GM19238 (cell line): ENCODE data around the gene MTHFD1.

Experiments used
- DNase-seq: peaks from one replicate; pipeline ENCODE4 v3.0.0; 2011; ENCODE audit warnings: low spot score; ENCODE audit not compliant: insufficient read length

The MTHFD1 gene

DNA sequence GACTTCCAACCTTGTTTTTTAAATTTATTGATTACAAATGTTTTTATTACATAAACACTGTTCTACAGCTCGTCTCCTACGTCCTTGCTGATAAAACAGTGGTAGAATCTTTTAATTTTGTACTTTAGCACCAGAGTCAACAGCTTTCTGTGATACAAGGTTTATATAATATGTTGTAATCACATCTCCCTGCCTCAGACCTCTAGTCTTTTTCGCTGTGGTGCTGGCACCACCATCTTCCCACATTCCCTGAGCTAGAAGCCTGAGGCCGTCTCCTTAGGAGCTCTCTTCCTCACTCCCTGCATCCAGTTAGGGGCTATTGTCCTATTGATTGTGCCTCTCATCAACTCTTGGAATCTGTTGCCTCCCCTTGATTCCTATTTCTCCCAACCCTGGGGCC, 17.1 kb downstream of the MTHFD1 start:
- DNase-seq = no peak

DNA sequence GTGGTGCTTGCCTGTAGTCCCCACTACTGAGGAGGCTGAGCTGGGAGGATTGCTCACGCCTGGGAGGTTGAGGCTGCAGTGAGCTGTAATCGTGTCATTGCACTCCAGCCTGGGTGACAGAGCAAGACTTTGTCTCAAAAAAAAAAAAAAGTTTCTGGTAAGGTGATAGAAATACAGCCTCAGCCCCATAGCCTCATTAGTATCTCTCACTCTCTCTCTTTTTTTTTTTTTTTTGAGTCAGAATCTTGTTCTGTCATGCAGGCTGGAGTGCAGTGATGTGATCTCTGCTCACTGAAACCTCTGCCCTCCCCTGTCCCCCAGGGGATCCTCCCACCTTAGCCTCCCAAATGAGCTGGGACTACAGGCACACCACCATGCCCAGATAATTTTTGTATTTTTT, 19.2 kb downstream of the MTHFD1 start:
- no peak for DNase-seq

DNA sequence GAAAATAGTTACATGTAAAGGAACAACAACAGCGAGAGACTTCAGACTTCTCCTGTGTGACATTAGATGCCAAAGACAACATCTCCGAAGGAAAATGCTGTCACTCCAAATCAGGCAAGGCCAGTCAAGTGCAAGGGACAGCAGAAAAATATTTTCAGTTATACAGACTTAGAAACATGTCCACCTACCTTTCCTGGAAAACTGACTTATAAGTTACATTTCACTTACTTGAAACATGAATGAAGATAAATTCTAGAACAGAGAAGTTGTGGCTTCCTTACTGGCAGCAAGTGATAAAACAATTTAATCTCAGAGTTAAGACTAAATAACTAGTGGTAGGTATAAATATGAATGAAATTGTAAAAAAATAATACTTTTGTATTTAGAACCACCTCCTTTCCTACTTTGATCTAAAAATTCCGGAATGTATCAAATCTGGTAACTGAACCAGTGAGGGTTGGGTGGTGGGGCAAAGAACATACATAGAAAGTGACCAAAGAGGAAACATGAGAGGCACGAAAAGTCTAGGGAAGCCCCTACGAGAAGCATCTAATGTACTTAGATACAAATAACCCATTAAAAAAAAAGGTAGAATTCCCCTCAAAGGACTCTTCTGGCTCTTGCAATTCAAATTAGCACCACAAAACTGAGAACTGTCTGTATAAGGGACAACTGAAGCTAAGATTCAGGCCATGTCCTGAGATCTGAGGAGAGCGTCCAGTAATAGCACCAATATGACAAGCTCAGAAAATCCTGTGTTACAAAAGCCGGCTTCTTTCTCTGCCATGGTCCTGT, 21.2 kb downstream of the MTHFD1 start:
- DNase-seq = no peak

DNA sequence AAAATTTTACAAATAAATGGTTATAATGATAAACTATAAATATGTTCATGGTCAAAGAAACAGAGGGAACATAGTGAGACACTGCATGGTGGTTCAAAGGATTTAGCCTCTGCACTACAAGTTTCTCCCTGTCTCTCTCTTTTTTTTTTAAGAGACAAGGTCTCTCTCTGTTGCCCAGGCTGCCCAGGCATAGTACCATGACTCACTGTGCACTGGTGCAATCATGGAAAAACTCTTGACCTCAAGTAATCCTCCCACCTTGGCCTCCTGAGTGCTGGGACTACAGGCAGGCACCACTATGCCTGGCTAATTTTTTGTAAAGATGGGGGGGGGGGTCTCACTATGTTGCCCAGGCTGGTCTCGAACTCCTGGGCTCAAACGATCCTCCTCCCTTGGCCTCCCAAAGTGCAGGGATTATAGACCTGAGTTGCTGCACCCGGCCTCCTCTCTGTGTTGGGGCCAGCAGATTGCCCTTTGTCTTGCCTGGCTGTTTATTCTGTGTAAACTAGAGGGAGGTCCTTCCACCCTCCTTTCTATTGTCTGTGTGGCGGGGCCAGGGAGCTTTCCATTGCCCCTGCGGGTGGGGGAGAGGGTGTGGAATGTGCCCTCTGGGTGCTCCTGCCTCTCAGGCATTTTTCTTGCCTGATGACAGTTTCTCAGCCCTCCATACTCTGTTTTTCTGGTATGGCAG, 22.1 kb downstream of the MTHFD1 start:
- no peak for DNase-seq

DNA sequence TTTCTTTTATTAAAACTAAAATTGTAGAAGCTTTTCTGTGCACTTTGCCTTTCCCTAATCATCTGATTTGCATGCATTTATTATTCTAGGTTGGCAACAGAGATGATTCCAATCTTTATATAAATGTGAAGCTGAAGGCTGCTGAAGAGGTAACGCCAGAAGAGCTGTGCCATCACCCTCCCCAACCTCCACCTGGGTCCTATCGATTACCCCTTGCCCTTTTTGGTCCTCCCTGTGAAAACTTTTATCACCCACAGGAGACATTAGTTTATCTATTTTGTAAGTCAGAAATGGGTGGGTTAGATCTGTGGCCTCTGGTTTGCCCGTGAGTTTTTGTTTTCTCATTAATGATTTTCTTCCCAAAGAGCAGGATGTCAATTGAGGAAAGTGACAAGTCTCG, 22.8 kb downstream of the MTHFD1 start:
- DNase-seq = no peak

DNA sequence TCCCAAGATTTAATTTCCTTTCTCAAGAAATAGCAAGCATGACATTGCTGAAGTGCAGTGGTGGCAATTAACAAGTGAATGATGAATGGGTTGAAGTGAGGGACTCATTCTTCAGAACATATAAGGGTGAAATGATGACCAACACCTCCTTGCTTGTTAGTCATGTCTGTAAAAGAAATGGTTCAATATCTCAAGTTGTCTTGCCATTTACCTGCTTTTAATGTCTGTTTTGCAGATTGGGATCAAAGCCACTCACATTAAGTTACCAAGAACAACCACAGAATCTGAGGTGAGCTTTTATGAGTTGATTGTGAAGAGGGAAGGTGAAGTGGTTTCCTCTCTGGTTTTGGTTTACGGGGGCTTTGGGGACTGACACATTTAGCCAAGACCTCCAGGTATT, 24.1 kb downstream of the MTHFD1 start:
- no peak for DNase-seq

DNA sequence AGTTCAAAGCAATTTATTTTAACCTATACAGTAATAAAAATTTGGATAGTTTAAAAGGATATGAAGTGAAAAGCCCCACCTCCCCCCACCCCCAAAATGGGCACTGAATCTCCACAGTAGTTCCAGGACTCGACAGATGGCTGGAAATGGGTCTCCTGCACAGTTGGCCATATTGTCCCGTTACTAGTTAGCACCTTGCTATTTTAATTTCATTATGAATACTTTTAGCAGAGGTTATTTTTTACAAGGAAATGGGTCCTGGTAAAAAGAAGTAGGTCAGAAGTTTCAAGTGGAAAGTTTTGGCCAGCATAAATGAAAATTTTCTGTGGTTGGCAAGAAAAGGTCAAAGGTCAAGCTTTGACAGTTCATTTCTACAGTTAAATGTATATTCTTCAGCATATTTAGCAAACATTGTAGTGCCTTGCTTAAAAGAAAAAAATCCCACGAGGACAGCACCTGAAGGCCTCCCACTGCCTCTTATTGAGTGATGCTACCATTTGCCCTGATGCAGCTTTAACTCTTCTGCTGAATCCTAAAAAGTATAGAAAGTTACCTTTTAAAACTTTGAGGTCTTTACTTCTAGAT, 28.3 kb downstream of the MTHFD1 start:
- no peak for DNase-seq

DNA sequence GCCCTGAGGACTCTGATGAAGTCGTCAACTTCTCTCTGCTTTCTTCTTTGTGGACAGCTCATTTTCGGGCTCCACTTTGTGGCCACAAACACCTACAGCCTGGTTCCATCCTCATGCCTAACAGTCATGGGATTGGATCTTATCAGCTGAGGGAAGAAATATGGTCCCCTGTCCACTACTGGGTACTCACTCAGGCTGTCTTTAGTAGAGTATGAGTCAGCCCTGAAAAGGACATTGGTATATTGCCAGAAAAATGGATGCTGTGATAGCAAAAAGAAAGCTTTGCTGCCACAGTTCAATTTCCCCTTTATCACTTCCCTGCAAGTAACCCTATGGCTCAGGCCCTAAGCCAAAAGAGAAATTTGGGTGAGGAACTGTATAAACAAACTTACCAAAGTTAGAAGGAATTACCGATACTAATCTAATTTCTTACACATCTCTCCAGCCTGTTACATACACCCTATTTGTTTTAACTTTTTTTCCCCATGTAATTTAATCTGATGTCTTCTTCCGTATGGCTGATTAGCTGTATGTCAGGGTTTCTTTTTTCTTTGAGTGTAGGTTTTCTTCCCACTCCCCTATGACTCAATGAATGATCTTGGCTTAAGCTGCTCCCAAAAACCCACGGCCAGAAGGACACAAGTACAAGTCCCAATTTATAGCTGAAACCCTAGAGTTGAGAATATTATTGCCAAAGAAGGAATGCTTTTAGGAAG, 29.1 kb downstream of the MTHFD1 start:
- DNase-seq = no peak

DNA sequence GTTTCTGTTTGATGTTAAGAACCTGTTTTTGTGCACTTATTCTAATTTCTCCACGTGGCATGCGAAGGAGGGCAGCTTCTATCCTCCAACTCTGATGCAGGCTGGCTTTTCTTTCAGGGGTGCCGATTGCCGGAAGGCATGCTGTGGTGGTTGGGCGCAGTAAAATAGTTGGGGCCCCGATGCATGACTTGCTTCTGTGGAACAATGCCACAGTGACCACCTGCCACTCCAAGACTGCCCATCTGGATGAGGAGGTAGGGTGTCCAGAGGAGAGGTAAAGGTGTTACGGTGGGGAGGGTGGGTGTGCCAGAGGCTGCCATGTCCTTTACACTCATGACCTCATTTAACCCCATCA, 29.6 kb downstream of the MTHFD1 start:
- no peak for DNase-seq

DNA sequence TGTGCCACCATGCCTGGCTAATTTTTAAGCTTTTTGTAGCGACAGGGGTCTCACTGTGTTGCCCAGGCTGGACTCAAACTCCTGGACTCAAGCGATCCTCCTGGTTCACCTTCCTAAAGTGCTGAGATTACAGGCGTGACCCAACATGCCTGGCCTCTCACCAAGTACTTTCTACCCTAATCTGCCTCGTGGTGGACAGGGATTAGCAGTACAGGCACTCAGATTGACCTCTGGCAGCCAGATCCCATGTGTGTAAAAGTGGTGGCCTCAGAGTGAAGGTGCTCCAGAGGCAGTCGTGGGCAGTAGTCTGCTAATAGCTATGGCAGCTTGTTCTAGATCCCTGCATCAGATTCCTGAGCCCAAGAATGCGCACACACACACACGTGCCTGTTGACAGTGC, 30.9 kb downstream of the MTHFD1 start:
- no peak for DNase-seq

DNA sequence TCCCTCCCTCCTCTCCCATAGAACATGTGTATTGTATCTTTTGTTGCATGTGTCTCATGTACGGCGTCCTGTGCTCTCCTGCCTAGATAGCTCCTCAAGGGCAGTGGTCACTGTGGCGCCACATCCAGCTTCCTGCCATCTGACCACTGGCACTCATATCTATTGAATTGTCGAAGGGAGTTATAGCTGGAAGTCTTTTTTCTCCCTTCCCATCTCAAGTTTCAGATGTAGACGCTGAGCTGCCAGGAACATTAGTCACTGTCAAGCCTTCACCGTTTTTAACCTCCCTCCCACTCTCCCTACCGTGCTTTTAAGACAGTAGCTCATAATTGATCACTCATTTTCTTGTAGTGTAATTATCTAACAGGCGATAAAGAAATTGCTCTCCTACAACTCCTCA, 33.0 kb downstream of the MTHFD1 start:
- no peak for DNase-seq

DNA sequence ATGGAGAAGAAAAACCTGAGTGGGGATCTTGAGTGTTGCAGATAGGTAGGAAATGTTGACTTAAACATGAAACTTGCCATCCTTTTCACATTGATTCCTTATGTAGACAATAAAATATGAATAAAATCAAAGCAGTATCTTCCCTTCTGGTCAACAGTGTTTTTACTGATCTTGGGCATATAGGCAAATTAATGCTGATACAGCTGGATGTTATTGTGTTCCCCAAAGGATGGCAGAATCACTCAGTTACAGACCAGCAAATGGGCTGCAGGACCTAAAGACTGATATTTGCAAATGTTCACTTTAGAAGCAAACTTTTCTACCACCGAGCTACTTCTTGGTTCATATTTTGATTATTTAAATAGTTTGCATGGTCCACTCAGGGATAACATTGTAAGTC, 33.9 kb downstream of the MTHFD1 start:
- DNase-seq = no peak

DNA sequence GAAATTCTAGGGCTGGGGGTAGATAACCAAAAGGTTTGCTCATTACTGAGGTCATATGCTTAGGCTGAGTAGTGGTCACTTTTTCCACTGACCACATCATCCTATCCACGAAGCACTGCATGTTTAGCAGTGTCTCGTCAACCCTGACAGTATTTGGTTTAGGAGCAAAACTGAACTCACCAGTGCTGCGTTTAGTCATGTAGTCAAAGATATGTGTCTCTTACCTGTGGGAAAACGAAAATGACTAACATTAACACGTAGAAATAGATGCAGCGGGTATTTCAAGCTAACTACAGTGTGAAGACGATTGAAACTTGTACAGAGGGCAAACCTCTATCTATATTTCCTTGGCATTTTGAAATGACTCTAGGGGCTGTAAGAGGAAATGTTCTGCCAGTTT, 34.6 kb downstream of the MTHFD1 start:
- no peak for DNase-seq

DNA sequence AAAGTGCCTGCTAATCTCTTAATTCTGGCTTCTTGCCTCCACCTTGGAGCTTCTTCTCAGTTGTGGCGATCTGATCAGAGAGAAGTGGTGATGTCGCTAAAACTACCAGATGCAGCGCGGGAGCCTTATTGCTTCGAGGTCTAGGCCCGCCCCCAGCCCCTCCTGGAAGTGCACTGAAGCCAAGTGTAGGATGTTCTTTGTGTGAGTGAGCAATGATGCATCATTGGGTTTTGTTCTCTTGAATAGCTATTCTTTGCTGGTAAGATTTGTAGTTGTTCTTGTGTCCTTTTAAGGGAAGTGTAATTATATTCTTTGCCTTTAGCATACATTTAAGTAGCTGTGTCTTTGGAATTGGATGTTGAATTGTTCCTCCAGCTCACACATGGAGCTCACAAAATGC, 35.8 kb downstream of the MTHFD1 start:
- no peak for DNase-seq

DNA sequence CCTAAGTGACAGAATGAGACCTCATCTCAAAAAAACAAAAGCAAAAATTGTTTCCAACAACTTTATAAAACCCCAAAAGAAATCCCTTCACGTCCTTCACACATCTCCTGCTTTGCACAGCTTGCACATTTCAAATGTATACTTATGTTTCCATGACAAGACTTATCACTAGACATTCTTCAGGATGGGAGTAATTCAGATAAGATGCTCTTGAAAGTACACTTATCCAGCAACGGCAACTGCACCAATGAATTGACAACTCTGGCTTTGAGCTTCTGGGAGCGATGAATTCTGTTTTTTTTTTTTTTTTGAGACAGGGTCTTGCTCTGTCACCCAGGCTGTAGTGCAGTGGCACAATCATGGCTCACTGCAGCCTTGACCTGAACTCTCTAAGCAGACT, 46.4 kb downstream of the MTHFD1 start:
- no peak for DNase-seq

DNA sequence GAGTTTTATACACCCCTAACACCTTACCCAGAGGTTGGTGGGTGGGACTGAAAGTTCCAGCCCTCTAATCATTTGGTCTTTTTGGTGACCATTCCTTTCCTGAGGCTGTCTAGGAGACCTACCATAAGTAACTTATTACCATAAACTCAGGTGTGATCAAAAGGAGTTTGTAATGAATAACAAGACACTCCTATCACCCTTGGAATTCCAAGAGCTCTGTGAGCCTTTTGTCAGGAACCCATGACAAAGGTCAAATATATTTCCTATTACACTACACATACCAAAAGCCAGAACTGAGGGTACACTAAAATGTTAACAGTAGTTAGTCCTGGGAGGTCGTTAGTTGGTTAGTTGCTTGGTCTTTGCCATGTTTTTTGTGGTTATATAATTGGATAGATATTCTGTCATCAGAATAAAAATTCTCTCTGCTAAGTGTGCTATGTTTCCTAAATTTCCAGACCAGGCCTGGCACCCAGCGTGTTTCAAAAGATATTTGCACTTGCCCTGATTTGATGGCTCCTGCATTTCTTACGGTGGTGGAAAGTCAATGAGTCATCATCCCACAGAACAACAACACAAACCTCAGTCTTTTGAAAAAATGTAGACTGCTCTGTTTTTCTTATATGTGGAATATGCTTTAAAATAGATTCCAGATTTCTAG, 50.2 kb downstream of the MTHFD1 start:
- DNase-seq = no peak

DNA sequence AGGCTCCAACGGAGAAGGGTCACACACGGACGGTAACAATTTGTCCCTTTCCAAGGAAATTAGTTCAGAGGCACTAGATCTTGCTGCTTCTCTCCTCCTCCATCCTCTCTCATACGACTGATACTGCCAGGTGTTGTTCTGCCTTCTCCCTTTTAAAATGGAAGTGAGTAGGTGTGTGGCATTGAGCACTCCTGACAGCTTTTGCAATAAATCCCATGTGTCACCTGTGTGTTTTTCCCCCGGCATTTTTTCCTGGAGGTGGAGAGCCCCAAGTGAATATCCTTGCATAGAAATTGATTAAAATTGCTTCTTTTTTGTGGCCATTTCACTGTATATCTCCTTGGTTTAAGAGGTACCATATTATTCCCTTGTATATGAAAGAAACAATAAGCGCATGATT, 51.0 kb downstream of the MTHFD1 start:
- DNase-seq = no peak

DNA sequence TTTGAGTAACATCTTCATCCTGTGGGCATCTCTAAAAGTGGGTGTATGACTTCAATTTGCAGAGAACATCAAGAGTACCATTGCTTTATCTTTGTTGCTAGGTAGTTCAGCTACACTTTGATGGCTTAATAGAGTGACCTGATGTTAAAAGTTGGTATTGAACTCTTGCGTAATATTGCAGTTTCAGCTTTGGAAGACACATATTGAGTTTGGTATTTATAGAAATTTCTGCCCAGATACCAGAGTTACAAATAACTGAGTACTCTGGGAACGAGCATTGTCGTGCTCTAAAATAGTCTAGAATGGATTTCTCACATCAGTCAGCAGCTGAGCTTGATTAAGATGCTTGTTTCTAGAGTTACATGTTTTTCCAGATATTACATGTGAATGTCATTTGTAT, 52.3 kb downstream of the MTHFD1 start:
- DNase-seq = no peak

DNA sequence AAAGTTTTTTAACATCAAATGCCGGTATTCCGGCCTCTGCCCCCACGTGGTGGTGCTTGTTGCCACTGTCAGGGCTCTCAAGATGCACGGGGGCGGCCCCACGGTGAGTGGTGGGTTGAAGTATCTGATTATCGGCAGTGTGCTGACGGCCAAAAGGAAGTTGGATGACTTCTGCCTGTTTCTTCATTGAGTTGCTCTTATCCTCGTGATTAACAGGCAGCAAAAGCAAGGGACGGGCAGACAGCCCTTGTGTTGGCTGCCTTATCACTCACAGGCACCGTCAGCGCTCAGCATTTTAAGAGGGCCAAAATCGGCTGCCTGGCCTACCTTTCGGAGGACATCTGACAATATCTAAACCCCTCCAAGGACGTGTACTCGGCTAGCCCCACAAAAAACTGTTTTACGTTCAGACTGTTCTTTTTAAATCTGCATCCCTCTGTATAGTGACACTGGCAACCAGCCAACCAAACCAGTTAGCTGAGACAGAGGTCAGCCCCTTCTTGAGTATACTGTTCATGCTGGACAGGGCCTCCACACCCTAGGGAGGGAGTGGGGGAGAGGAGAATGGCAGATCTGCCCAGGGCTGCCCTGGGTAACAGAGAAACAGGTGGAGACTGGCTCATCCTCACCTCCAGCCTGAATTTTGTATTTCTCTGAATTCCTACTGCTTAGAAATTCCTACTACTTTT, 54.3 kb downstream of the MTHFD1 start:
- DNase-seq = no peak

DNA sequence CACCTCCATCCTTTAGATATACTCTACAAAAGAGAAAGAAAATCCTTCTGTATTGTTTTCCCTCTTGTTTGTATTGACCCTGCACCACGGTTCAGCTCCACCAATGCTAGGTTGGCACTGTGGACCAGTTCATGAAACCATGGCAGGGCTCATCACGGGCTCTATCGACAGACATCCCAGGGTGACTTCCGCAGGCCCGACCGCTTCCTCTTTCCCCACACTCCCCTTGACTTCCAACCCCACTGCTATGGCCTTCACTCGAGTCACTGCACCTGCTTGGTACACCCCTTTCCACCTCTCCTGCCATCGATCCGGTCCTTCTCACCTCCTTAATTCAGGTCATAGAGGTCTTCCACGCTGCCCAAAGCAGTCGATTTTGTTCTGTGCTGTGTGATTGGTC, 56.0 kb downstream of the MTHFD1 start:
- no peak for DNase-seq
